Glutamatergic neuron (in vitro differentiated cells): ENCODE data around the gene SMAD5. TPM values are rescaled to one million over a fixed set of nuclear protein-coding genes. Genes with fewer than 3 reads are reported as not detected.
A peak's percentile ranks its signal among the peaks of the same experiment; 100 is the strongest.

Experiments used
- DNase-seq: peaks from one replicate; pipeline ENCODE4 v3.0.0; 2022
- H3K27ac Mint-ChIP-seq: one replicate; pipeline ENCODE4 v1.8.0; 2020; ENCODE audit warnings: mild to moderate bottlenecking, mixed read lengths, inconsistent platforms; ENCODE audit not compliant: unreplicated experiment
- H3K27me3 Mint-ChIP-seq: one replicate; pipeline ENCODE4 v1.8.0; 2020; ENCODE audit warnings: mild to moderate bottlenecking, moderate library complexity, mixed read lengths, inconsistent platforms; ENCODE audit not compliant: unreplicated experiment
- H3K36me3 Mint-ChIP-seq: one replicate; pipeline ENCODE4 v1.8.0; 2020; ENCODE audit warnings: mild to moderate bottlenecking, mixed read lengths, inconsistent platforms; ENCODE audit not compliant: unreplicated experiment
- H3K4me1 Mint-ChIP-seq: one replicate; pipeline ENCODE4 v1.8.0; 2020; ENCODE audit warnings: mild to moderate bottlenecking, low read depth, mixed read lengths, inconsistent platforms; ENCODE audit not compliant: unreplicated experiment
- H3K4me3 Mint-ChIP-seq: one replicate; pipeline ENCODE4 v1.8.0; 2020; ENCODE audit warnings: mild to moderate bottlenecking, mixed read lengths, inconsistent platforms; ENCODE audit not compliant: unreplicated experiment
- H3K9me3 Mint-ChIP-seq: one replicate; pipeline ENCODE4 v1.8.0; 2020; ENCODE audit warnings: mild to moderate bottlenecking, moderate library complexity, mixed read lengths, inconsistent platforms; ENCODE audit not compliant: unreplicated experiment
- total RNA-seq: library from RNA; stranded (reverse); fragmentation: NEBNext Ultra II Directional; extraction: Animal tissue kit (Norgen Biotek cat#: 25700); gene quantifications from one replicate; pipeline ENCODE4 v1.2.1, GENCODE V29; 2021; ENCODE audit not compliant: unreplicated experiment
- TF ChIP-seq, protein P1 (sequence below): fragments of 200-600 bp; sonication (generic); IDR thresholded peaks from one replicate; pipeline ENCODE4 v1.5.0; 2021; ENCODE audit not compliant: partially characterized antibody, unreplicated experiment

Gene SMAD5
- total RNA-seq, 1 donor from 2014 or later = 36.9 TPM

DNA sequence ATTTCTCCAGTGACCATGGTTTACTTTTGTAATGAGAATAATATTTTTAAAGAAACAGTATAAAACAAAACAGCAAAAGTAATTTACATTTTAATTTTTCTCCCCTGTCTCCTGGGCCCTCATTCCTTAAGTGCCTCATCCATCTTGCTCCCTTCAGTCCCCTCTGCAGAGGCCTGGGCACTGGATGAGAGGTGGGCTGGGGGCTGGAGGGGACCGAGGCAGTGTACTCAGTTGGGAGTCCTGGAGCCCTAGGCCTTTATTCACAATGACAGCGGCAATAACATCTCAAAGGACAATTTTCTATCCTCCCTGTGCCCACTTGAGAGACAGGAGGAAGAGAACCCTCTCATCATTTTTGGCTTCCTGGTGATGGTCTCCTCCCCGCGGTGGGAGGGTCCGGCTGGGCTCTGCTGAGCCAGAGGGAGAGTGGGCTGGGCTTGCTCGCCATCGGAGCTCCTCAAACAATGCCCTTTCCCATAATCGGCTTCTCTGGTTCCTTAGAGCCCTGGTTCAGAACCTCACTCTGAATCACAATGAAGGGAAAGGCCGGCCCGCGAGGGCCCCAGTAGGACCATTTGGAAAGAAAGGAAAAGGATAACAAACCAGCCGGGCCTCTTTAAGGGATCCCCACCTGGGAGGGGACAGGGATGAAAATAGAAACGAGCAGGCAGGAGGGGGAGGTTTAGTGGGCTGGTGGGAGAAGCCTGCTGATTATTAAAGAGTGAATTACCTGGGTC lies 70.0 kb downstream of the SMAD5 start:
- peaks cover 3% of the 10 kb centered on the region for H3K36me3 Mint-ChIP-seq
- H3K27me3 Mint-ChIP-seq = peaks cover 8% of the 10 kb centered on the region
- peak overlapping the region; percentile 78 for H3K4me3 Mint-ChIP-seq
- peak overlapping the region; percentile 36 for H3K27ac Mint-ChIP-seq
- H3K4me1 Mint-ChIP-seq = peaks cover 9% of the 10 kb centered on the region
- peak; percentile 40 for DNase-seq
- TF ChIP-seq, protein P1, sequence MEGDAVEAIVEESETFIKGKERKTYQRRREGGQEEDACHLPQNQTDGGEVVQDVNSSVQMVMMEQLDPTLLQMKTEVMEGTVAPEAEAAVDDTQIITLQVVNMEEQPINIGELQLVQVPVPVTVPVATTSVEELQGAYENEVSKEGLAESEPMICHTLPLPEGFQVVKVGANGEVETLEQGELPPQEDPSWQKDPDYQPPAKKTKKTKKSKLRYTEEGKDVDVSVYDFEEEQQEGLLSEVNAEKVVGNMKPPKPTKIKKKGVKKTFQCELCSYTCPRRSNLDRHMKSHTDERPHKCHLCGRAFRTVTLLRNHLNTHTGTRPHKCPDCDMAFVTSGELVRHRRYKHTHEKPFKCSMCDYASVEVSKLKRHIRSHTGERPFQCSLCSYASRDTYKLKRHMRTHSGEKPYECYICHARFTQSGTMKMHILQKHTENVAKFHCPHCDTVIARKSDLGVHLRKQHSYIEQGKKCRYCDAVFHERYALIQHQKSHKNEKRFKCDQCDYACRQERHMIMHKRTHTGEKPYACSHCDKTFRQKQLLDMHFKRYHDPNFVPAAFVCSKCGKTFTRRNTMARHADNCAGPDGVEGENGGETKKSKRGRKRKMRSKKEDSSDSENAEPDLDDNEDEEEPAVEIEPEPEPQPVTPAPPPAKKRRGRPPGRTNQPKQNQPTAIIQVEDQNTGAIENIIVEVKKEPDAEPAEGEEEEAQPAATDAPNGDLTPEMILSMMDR = no peak
- peaks cover 2% of the 10 kb centered on the region for H3K9me3 Mint-ChIP-seq

- H3K27ac Mint-ChIP-seq = no peak overlapping the region
- H3K36me3 Mint-ChIP-seq = peaks cover 3% of the 10 kb centered on the region
Observed at GRCh38 chr5:136203303-136203922, 70.8 kb downstream of the SMAD5 start.

GRCh38 chr5:136205061-136205702 lies 72.5 kb downstream of the SMAD5 start:
- no peak for DNase-seq
- no peak overlapping the region for H3K4me3 Mint-ChIP-seq
- H3K9me3 Mint-ChIP-seq = peaks cover 2% of the 10 kb centered on the region
- H3K36me3 Mint-ChIP-seq = peaks cover 3% of the 10 kb centered on the region
- H3K27ac Mint-ChIP-seq = no peak overlapping the region
- TF ChIP-seq, protein P1 = no peak
- peaks cover 9% of the 10 kb centered on the region for H3K4me1 Mint-ChIP-seq
- peaks cover 8% of the 10 kb centered on the region for H3K27me3 Mint-ChIP-seq

More at GRCh38 chr5:136203303-136203922, 70.8 kb downstream of the SMAD5 start:
- H3K9me3 Mint-ChIP-seq = peaks cover 2% of the 10 kb centered on the region
- peak overlapping the region; percentile 78 for H3K4me3 Mint-ChIP-seq
- peaks cover 9% of the 10 kb centered on the region for H3K4me1 Mint-ChIP-seq
- TF ChIP-seq, protein P1 = no peak
- peaks cover 8% of the 10 kb centered on the region for H3K27me3 Mint-ChIP-seq
- no peak for DNase-seq

DNA sequence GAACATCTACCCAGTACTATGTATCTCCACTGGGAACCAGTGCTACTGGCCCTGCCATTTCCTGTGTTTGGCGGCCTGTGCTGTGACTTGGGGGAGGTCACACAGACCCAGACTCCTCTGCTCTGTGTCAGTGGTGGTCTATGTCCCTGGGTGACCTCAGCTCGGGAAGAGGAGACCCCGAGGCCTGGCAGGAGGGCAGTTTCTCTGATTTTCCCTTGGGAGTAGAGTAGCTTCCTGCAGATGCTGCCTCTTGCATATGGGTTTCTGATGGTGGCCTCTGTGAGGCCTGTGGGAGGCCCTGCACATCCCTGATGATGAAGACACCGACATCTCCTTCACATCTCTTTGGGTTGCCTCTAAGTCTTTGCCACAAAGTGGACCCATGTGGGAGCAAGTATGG lies 73.3 kb downstream of the SMAD5 start:
- no peak overlapping the region for H3K4me3 Mint-ChIP-seq
- DNase-seq = no peak
- peaks cover 3% of the 10 kb centered on the region for H3K36me3 Mint-ChIP-seq
- H3K27ac Mint-ChIP-seq = no peak overlapping the region
- TF ChIP-seq, protein P1 = no peak
- H3K4me1 Mint-ChIP-seq = peaks cover 16% of the 10 kb centered on the region
- H3K9me3 Mint-ChIP-seq = peaks cover 6% of the 10 kb centered on the region
- H3K27me3 Mint-ChIP-seq = peaks cover 8% of the 10 kb centered on the region
